Measurements from ENCODE around the gene SLC25A26. TPM values are rescaled to one million over a fixed set of nuclear protein-coding genes. Genes with fewer than 3 reads are reported as not detected.

SLC25A26 gene
- total RNA-seq, 2 donors from 2014 or later, result 19.1 to 22.4 TPM

DNA sequence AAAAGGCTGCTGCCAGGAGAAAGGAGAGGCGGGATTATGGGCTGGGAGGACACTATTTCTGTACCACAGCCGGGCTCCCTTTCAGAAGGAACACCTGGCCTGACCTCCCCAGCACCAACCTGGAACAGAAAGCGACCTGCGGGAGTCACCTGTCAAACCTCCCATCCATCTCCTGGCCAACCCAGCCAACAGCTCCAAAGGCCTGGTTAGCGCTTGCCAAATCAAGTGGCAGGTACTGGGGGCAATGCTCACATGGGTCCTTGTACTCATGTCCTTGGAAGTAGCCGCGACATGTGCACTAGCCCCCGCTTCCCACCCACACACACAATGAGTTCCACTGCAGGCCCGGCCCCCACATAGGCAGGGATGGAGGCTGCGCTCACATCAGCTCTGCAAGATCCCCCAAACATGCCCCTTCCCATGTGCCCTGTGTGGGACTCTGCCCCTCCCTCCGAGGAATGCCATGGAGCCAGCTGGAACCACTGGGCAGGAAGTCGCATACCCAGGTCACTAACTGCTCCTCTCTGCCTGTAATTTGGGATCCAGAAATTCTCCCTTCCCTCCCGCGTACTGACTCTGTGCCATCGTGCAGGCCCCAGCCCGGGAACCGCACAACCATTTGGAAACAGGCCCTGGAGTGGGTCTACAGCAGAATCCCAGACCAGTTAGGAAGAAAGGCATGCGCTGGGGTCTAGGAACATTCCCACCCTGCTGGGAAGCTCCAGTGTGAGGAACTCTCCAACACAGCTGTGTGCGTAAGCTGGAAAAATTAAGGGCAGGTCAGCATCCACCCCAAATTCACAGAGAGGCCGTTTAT is 181.1 kb downstream of the SLC25A26 start:
- no peak for DNase-seq (ENCODE audit: low spot score)
- peaks cover 49% of the 10 kb centered on the region for H3K36me3 ChIP-seq
- peaks cover 0 to 41% of the 10 kb centered on the region in 2 donors for H3K4me1 ChIP-seq

DNA sequence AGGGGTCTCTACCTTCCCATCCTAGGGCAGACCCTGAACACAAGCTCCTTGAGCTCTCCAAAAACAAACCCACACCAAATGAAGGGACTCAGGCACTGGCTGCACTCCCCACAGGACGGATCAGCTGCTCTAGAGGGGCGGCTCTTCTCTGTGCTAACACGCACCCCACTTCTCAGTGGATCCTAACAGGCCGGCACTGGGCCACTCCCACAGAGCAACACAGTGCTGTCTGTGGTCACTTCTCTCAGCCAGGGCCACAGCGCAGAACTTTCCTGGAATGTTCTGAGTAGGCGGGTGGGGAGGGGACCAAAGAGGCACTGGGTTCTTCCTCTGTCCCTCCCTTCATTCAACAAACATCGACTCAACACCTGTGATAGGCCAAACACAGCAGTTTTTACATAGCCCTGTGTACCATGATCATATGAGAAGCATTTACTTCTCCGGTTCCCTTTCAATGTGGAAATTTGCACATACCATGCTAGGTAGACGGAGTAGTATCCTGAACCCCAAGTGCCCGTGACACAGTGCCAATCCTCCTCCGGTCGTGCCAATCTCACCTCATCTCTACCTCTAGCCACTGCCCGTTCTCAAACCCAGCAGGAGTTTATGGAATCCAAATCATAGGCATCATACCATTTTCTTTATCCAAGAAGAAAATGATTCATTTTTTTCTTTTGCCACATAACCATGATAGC is 181.9 kb downstream of the SLC25A26 start:
- TF ChIP-seq, protein P1, sequence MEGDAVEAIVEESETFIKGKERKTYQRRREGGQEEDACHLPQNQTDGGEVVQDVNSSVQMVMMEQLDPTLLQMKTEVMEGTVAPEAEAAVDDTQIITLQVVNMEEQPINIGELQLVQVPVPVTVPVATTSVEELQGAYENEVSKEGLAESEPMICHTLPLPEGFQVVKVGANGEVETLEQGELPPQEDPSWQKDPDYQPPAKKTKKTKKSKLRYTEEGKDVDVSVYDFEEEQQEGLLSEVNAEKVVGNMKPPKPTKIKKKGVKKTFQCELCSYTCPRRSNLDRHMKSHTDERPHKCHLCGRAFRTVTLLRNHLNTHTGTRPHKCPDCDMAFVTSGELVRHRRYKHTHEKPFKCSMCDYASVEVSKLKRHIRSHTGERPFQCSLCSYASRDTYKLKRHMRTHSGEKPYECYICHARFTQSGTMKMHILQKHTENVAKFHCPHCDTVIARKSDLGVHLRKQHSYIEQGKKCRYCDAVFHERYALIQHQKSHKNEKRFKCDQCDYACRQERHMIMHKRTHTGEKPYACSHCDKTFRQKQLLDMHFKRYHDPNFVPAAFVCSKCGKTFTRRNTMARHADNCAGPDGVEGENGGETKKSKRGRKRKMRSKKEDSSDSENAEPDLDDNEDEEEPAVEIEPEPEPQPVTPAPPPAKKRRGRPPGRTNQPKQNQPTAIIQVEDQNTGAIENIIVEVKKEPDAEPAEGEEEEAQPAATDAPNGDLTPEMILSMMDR (IDR thresholded peaks at IDR 0.05), result no peak
- no peaks in the 10 kb centered on the region for H3K9me3 ChIP-seq
- H3K27ac ChIP-seq, result no peak overlapping the region
- no peak for DNase-seq (ENCODE audit: low spot score)
- H3K36me3 ChIP-seq, result peaks cover 45% of the 10 kb centered on the region
- H3K4me1 ChIP-seq, result peaks cover 0 to 50% of the 10 kb centered on the region in 2 donors
- no peaks in the 10 kb centered on the region for H3K27me3 ChIP-seq
- H3K4me3 ChIP-seq, result no peak overlapping the region

More for the DNA sequence above, 181.1 kb downstream of the SLC25A26 start:
- H3K4me3 ChIP-seq, result no peak overlapping the region
- TF ChIP-seq, protein P1 (IDR thresholded peaks at IDR 0.05), result no peak
- no peaks in the 10 kb centered on the region for H3K27me3 ChIP-seq
- no peak overlapping the region for H3K27ac ChIP-seq
- no peaks in the 10 kb centered on the region for H3K9me3 ChIP-seq

DNA sequence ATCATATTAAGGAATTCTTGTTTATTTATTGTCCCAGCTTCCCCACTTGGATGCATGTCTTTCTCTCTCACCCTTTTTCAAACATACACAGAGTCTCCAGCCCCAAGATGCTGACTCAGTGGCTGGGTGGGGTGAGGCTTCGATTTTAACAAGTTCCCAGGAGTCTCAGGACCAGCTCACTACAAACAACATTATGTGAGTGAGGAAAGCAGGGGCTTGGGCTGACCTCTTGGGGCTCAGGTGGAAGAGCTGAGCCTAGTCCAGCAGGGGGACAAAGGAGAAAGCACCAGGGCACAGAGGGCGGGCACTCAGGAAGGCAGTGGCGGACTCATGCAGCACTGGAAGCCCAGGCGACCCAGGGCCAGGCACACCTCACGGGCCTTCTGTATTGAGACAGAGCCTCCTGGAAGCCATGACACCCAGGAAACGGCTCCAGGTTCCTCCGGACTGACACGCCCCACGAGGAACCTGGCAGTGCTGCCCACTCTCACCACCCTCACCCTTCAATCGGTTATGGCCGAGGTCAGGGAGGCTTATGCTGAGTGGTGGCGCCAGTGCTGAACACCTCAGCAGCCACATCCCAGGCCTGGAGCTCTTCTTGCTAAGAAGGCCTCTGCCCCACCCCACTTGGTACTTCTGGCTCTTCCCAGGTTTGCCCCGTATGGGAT is 182.7 kb downstream of the SLC25A26 start:
- no peaks in the 10 kb centered on the region for H3K9me3 ChIP-seq
- H3K27ac ChIP-seq, result no peak overlapping the region
- TF ChIP-seq, protein P1 (IDR thresholded peaks at IDR 0.05), result no peak
- no peak for DNase-seq (ENCODE audit: low spot score)
- H3K36me3 ChIP-seq, result peaks cover 45% of the 10 kb centered on the region
- no peaks in the 10 kb centered on the region for H3K27me3 ChIP-seq
- no peak overlapping the region for H3K4me3 ChIP-seq
- peaks cover 0 to 57% of the 10 kb centered on the region in 2 donors for H3K4me1 ChIP-seq

DNA sequence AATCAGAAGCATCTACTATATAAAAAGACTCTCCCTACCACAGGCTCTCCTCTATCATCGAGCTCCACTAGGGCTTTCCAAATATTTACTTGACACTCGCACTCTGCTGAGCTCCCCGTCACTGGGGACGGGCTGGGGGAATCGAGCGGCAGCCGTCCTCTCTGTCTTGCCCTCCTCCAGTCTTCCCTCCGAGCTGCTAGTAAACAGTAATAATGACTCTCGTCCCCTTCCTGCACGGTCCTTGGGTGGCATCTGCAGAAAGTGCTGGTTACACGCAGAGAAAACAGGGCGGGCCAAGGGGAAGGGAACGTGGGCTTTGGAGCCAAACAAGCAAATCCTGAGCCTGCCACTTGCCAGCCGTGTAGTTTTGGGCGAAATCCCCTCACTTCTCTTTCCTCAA is 183.4 kb downstream of the SLC25A26 start:
- Histone ChIP-seq H3K4me1 (peaks cover 0 to 65% of the 10 kb centered on the region in 2 donors), H3K36me3 (peaks cover 50% of the 10 kb centered on the region), H3K9me3 (no peaks in the 10 kb centered on the region), H3K27ac (no peak overlapping the region), H3K27me3 (no peaks in the 10 kb centered on the region), H3K4me3 (no peak overlapping the region)
- TF ChIP-seq, protein P1 (IDR thresholded peaks at IDR 0.05), result no peak
- no peak for DNase-seq (ENCODE audit: low spot score)

DNA sequence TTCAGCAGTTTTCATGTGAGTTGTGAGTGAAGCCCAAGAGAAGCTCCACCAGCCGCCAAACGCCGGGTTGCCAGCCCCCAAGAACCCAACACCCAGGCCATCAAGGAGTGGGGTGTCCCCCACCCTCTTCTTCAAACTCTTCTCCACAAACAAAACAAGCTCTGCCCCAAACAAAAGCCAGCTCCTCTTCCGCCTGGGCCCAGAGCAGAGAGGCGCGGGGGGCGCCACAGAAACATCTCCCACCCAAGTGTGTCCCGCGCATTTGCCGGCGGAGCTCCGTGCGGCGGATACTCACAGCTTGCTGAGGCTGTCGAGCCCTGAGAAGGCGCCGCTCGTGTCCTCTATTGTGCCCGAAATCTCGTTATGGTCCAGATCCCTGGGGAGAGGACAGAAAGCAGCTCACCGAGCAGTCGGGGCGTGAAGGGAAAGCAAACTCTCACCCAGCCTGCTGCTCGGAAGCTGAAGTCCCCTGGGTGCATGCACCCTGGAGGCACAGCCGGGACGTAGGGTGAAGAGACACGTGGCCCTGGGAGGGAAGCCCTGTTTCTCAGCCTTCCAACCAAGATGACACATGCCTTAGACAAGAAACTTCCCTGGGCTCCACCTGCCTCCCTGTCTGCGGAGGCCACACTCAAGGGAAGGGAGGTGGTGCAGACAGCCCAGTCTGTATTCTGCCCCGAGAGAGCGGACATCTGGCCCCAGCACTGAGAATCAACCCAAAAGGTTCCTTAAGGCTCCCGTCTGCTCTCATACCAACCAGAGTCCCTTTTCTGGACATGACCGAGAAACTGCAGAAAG is 184.3 kb downstream of the SLC25A26 start:
- DNase-seq (ENCODE audit: low spot score), result no peak
- no peaks in the 10 kb centered on the region for H3K9me3 ChIP-seq
- H3K4me3 ChIP-seq, result no peak overlapping the region
- peaks cover 59% of the 10 kb centered on the region for H3K36me3 ChIP-seq
- no peaks in the 10 kb centered on the region for H3K27me3 ChIP-seq
- TF ChIP-seq, protein P1 (IDR thresholded peaks at IDR 0.05), result no peak
- H3K4me1 ChIP-seq, result peaks cover 0 to 74% of the 10 kb centered on the region in 2 donors
- H3K27ac ChIP-seq, result peak overlapping the region in 1 of 2 donors; percentile 57
